NCI-H345 (cell line): Measurements from ENCODE around the gene CTBP1.

ENCODE experiments used
- DNase-seq: peaks from one replicate; lab custom pipeline; 2025; lab: John Stamatoyannopoulos, UW

CTBP1 gene

GRCh38 chr4:1222938-1223690 lies 25.8 kb downstream of the CTBP1 start:
- no peak for DNase-seq

DNA sequence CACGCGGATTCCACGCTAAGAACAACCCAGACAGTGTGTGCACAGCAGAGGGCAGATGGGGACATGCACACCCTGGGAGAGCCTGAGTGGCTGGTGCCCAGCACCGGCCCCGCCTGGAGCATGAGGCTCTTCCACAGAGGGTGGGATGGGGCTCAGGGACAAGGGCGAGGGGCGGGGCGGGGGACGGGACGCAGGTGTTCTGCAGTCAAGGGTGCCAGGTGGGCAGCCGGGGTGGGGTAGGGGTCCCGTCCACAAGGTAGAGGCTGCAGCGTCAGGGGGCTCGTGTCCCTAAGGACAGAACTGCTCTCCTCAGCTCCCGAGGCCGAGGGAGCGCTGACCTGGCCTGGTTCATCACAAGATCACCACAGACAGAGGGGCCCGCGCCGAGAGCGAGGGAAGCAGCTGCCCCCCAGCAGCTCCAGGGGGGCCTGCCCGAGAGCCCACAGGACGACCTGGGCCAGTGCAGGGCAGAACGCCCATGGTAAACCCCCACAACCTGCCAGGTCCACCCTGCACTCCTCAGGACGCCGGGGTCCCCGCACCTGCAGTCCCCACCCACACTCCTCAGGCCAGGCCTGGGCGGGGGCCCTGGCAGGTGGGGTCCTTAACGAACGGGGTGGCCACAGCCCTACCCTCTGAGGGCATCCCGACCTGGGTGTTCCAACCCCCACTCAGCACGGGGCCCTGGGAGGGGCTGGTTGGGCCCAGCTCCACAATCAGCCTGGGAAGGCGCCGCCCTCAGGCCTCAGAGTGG lies 26.7 kb downstream of the CTBP1 start:
- DNase-seq: no peak

DNA sequence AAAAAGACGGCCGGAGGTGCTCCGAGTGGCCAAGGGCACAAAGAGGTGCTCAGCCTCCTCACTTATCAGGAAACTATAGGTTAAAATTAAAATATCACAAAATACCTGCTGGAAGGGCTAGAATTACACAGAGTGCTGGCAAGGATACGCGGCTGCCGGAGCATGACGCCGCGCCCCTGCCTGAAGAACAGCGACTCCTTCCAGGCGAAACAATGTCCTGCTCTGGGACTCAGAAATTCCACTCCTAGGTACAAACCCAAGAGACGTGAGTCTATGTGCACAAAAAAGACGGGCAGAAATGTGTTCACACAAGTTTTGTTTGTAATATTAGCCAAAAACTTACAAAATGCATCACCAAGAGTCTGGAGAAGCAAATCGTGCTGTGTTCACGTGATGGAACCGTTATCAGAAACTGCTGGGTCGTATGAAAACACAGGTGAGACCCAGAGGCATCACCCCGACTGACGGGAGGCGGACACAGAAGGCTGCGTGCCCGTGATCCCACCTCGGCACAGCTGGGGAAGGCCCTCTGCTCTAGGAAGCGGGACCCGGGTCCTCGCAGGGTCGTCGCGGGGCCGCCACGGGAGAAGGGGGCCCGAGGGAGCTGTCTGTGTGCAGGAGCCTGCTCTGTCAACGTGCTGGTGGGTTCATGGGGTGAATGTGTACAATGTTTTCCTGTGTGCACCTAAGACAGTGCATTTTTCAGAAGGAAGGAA lies 27.6 kb downstream of the CTBP1 start:
- no peak for DNase-seq

- DNase-seq: no peak
Observed at GRCh38 chr4:1220566-1220965, 28.4 kb downstream of the CTBP1 start.

DNA sequence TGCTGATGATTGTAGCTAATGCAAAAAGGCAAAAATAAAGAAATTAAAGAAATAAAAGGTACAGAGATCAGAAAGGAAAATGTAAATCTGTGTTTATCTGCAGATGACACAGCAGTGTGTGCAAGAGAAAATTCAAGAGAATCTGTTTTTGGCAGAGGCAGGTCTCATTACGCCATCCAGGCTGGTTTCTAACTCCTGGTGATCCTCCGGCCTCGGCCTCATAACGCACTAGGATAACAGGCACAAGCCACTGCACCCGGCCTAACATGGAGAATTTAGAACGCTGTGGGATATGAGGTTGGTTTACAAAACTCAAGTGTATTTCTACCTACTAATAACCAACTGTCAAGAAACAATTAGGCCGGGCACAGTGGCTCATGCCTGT lies 29.4 kb downstream of the CTBP1 start:
- no peak for DNase-seq

- DNase-seq: no peak
Observed at GRCh38 chr4:1218634-1219565, 30.0 kb downstream of the CTBP1 start.

- no peak for DNase-seq
Observed at GRCh38 chr4:1217366-1217765, 31.6 kb downstream of the CTBP1 start.

DNA sequence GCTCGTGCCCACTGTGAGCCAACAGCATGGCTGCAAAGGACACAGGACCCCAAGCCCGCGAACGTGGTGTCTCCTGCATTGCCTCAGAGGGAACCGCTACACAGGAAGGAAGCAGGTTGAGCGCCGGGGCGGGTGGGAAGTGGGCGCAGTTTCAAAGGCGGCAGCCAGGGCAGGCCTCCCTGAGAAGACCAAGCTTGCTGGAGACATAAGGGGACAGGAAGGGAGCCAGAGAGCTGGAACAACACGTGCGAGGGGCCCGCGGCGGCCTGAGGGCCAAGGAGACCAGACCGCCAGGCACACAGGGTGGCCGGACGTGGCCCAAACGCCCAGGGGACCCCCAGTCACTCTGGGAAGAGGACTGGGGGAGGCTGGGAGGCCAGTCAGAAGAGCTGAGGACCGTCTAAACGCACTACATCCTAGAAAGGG lies 32.0 kb downstream of the CTBP1 start:
- no peak for DNase-seq

GRCh38 chr4:1216076-1216614 lies 32.8 kb downstream of the CTBP1 start:
- no peak for DNase-seq

GRCh38 chr4:1215141-1216075 lies 33.5 kb downstream of the CTBP1 start:
- DNase-seq: no peak

DNA sequence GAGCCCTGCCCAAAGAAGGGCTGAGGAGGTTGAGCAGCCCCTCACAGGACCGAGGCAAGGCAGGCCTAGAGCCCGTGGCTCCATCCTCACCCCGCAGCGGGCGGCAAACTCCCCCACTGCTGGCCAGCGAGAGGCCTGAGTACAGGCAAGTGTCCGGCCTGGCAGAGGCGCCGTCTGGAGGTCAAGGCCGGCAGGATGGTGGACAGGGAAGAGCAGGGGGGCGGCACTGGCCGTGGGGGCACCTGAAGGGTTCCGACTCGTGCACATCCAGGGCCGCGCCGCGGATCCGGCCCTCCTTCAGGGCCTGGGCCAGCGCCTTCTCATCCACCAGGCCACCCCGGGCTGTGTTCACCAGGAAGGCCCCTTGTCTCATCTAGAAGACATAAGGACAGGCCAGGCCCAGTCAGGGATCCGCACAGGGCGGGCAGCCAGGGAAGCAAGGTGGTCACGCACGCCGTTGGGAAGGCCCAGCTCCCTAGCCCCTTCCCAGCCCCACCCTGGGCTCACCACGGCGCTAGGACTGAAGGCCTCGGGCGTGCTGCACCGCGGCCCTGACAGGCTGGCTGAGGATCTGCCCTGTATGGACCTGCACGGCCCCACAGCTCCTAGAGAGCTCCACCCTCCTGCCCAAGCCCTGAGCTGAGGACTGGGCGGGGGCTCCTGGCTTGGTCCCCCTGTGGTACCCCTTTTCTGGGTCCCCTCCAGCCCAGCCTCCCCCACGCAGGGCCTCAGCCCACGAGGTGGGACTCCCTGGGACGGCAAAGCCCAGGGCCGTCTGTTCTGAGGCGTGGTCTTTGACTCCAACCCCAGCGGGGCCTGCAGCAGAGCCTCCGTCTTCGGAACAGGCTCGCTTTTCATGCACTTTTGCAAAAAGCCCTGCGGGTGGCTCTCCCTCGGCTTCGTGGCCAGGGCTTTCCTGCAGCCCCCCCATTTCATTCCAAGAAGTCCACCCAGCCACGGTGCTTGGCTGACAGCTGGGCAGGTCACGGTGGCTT lies 34.5 kb downstream of the CTBP1 start:
- DNase-seq: no peak

DNA sequence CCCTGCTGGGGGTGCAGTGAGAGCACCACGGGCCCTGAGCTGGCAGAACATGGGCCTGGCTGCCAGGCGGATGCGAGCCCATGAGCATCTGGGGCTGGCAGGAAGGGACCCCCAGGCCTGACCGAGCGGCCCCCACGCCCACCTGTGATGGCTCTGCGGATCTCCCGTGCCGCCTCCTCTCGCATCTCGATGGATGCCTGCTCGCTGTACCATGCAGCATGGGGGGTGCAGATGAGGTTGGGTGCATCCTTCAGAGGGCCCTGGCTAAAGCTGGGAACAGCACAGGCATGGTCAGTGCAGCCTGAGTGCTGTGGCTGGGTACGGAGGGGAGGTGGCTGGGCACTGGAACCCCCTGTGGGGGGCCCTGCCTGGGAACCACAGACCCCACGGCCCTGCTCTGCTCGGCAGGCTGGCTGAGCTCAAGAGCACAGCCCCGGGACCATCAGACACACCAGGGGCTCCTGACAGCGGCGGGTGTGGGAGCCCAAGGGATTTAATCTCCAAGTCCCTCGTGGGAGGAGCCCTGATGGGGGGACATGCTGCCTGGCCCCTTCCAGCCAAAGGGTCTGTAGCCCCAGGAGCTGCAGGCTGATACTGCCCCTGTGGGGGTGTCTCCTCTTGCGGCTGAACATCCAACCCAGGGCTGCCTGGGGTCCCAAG lies 35.5 kb downstream of the CTBP1 start:
- DNase-seq: no peak

- no peak for DNase-seq
Observed at GRCh38 chr4:1212546-1213335, 36.2 kb downstream of the CTBP1 start.

DNA sequence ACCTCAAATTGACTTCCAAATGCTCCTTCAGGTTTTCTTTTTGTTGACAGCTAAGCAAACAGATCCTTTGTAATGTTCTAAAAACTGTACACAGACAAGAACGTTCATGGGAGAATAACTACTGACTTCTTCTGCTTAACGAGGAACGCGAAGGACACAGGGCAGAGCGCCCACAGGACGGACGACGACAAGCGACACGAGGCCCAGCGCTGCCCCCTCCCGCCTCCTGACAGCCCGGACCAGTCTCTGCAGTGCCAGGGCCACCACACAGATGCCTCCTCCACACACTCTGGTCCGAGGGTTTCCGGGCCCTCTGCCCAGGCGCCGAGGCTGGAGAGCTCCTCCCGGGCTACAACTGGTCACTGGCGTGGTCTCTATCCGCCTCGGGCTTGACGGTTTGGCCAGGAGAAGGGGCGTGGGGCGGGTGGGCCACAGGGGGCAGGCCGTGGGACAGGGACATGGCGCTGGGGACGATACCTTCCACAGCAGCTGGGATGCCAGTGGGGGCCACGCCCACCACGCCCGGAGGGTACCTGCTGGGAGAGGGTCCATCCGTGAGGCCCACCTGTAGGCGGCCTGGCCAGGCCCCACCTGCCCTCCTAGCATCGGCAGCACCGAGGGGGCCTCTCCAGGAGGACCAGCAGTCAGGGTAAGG lies 36.9 kb downstream of the CTBP1 start:
- DNase-seq: no peak

GRCh38 chr4:1211371-1211770 lies 37.6 kb downstream of the CTBP1 start:
- no peak for DNase-seq

GRCh38 chr4:1210971-1211370 lies 38.0 kb downstream of the CTBP1 start:
- DNase-seq: no peak

- DNase-seq: no peak
Observed at GRCh38 chr4:1210241-1210841, 38.6 kb downstream of the CTBP1 start.
